Inflammatory macrophage (primary cell): ENCODE measurements around the gene TRAF6.
"Not testable (repeated sequence)": the region's sequence is repeated elsewhere in the genome, so short reads cannot be mapped to it uniquely, and the experiment has no call there.

Source experiments
- DNase-seq, 2 donors: peaks; one replicate each; pipeline ENCODE4 v3.0.0-alpha.2; 2020 to 2022
- total RNA-seq, 18 experiments: gene quantifications; one replicate each; lab custom pipeline; 2026; ENCODE audit warnings: mixed read lengths in 6 of 18, inconsistent platforms in 2 of 18; lab: John Stamatoyannopoulos, UW

Gene TRAF6, protein sequence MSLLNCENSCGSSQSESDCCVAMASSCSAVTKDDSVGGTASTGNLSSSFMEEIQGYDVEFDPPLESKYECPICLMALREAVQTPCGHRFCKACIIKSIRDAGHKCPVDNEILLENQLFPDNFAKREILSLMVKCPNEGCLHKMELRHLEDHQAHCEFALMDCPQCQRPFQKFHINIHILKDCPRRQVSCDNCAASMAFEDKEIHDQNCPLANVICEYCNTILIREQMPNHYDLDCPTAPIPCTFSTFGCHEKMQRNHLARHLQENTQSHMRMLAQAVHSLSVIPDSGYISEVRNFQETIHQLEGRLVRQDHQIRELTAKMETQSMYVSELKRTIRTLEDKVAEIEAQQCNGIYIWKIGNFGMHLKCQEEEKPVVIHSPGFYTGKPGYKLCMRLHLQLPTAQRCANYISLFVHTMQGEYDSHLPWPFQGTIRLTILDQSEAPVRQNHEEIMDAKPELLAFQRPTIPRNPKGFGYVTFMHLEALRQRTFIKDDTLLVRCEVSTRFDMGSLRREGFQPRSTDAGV
- 12.2 to 39.5 (median 25.9) reads per million in 18 experiments for total RNA-seq

DNA sequence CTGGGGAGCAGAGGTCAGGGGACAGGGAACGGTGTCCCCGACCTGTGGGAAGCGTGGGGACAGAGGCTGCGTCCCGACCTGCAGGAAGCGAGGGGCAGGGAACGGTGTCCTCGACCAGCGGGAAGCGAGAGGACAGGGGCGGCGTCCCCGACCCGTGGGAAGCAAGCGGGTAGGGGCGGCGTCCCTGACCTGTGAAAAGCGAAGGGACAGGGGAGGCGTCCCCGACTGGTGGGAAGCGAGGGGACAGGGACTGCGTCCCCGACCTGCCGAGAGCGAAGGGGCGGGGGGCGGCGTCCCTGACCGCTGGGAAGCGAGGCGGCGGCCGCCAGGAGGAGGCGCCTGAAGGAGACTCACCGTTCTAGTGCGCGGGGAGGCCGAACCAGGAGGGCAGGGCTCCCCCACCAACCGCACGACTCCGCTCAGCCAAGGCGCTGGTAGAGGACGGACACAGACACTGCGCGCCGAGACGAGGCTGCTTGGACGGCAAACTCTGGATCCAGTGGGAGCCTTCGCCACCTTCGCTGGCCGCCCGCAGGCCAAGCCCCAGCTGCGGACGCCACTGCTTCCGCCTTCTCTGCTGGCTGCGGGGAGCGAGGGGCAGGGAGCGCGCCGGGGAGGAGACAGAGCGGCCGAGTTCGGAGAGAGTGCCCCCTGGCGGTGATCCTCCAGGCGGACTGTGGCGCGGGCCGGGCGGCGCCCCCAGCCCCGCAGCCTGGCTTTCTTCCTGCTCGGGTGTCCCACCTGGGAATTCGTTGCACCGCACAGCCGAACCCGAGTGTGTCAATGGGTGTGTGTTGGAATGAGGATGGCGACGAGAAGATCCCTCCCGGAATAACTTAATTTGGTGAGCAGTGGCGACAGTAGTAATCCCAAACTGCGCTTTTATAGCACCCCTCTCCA is at the start of gene TRAF6:
Gene TRAF6, minus strand, starts transcription at position 579 of the 900 bp plus-strand sequence. CDS start 8,757 bp downstream, outside the sequence.
- peak; percentile 83 to 87 for DNase-seq

DNA sequence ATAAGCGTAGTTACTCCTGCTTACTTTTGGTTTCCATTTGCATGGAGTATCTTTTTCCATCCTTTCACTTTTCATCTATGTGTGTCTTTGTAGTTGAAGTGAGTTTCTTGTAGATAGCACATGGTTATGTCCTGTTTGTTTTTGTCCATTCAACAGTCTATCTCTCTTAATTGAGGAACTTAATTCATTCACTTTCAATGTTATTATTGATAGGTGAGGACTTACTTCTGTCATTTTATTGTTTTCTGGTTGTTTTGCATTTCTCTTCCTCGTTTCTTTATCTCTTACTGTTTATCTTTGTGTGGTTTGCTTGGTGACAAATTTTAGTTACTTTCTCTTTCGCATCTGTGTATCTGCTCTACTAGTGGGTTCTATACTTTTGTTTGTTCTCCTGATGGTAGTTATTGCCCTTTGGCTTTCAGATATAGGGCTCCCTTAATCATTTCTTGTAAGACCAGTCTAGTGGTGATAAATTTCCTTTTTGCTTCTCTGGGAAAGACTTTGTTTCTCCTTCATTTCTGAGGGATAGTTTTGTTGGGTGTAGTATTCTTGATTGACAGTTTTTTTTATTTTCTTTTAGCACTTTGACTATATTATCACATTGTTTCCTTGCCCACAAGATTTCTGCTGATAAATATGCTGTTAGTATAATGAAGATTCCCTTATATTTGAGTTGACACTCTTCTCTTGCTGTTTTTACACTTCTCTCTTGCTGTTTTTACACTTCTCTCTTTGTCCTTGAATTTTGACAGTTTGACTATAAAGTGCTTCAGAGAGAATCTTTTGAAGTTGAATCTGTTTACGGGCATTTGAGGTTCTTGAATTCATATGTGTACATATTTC is 48.7 kb upstream of the TRAF6 start:
- DNase-seq = no peak

DNA sequence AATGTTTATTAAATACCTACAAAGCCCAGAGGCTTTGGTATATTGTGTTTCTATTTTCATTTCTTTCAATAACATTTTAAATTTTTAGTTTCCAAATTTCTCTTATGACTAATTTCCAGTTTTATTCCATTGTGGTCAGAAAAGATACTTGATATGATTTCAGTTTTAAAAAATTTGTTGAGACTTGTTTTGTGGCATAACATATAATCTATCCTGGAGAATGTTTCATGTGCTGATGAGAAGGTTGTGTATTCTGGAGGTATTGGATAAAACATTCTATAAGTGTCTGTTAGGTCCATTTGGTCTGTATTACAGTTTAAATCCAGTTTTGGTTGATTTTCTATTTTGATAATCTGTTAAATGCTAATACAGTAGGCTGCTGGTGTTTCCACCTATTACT is 47.9 kb upstream of the TRAF6 start:
- no peak for DNase-seq

DNA sequence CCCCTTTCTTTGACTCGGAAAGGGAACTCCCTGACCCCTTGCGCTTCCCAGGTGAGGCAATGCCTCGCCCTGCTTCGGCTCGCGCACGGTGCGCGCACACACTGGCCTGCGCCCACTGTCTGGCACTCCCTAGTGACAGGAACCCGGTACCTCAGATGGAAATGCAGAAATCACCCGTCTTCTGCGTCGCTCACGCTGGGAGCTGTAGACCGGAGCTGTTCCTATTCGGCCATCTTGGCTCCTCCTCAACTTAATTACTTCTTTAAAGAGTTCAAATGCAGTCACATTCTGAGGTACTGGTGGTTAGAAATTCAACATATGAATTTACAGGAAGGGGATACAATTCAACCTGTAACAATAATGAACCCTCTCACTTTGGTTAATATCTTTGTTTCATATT is 47.3 kb upstream of the TRAF6 start:
- DNase-seq = not testable (repeated sequence)

DNA sequence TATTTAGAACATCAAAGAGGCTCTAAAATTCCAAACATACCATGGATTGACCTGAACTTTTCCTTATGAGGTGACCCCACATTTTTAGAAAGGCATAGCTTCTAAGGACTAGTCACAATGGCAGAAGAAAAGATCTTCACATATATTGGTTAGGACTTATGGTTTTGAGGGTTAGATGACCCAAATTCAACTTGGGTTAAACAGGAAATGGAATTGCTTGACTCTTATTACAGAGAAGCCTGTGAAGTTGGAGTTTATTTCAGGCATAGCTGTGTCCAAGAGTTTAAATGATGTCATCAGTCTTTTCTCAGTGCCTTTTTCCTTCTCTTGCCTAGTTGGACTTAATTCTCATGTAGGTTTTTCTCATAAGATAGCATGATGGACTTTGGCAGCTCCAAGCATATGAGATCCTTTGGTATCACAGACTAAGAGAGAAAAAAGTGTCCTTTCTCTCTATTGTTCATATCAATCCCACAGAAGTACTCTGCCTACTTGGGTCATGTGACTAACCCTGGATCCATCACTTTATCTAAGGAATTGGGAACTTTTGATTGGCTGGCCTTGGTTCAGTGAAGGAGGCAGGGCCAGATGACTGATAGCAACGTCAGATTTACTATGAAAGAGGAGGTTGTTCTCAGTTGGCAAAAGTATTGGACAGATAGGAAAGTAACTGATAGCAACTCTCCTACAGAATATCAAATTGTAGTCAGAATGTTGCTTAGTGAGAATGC is 40.5 kb upstream of the TRAF6 start:
- DNase-seq = no peak

DNA sequence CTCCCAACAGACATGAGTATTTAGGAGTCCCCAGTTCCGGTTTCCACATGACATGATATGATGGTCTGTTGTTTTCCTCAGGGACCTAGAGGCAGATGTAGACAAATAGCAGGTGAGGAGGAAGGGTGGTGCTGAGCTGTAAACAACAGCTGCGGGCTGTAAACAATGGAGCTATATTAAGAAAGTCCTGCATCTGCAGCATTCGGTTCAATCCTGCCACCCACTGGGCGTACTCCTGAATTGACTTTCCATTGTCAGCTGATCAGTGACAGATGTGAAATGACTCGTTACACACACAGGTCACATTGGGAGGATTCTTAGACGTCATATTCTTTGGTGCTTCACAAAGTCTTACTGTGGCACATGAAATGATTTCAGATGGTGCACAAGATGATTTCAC is 30.9 kb upstream of the TRAF6 start:
- DNase-seq = peak; percentile 76 to 81

DNA sequence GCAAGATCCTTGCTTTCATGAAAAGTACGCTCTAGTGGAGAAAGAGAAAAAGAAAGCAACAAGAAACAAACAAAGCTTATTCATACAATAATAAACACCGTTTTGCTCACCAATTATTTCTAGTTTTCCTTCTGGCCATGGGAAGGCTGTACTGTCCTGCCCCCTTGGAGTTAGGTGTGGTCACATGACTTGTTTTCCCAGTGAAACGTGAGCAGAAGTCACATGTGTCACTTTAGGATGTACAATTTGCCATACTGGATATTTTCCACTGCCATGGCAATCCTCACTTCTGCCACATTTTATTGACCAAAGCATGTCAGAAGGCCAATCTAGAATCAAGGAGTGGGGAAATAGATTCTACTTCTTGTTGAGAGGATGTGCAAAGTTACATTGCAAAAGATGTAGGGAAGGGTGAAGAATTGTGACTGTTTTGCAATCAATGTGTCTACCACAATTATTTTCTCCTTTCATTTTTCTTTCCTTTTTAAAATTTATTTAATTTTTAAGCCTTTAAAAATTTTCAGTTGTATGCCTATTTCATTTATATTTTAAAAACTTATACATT is 24.3 kb upstream of the TRAF6 start:
- peak; percentile 5 to 69 for DNase-seq

DNA sequence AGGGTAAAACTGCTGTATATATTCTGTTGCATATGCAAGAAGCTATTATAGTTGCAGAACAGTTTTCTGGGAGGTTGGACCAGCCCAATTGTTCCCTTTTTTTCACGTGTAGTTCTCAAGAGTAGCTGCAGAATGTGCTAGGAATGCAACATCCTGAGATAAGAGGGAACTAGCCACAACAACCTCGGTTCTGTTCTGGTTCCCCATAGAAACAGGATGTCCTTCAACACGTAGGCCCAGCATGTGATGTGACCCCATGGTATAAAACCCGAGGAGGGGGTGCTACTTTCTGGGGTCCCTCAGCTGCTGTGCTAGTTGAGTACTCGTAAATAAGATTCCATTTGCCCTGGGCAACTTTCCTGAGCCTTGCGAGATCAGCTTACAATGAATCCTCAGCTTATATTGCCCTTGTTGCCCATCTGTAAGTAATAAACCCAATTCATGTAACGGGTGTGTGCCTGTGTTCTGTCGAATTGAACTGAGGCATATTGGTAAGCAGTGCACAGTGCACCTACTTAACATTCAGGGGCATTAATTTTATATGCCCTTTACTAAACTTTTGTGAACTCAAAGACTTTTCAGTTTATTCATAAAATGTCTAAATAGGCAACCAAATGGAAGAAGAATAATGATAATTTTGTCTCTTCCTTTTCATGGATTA is 23.0 kb upstream of the TRAF6 start:
- DNase-seq = peak; percentile 83 to 85

DNA sequence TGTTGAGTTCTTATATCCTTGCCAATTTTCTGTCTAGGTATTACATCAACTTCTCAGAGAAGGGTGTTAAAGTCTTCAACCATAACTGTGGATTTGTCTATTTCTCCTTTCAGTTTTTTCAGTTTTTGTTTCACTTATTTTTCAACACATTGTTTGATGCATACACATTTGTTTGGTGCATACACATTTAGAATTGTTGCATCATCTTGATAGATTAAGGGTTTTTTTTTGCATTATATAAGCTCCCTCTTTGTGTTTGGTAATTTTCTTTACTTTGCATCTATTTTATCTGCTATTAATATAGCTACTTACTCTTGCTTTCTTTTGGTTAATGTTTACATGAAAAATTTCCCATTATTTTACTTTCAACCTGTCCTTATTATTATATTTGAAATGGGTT is 20.8 kb upstream of the TRAF6 start:
- no peak for DNase-seq

DNA sequence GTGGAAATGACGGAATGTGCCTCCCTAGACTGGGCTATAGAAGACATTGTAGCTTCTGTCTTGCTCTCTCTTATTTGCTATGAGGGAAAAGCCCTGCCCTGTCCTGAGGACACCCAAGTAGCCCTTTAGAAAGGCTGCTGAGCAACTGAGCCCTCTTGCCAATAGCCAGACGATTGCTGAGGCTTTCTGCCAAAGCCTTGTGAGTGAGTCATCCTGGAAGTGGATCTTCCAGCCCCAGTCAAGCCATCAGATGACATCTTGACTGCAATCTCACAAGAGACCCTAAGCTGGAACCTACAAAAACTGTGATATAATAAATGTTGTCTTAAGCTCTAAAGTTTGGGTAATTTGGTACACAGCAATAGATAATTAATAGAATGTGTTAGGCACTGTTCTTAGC is 3.9 kb upstream of the TRAF6 start:
- DNase-seq = no peak

DNA sequence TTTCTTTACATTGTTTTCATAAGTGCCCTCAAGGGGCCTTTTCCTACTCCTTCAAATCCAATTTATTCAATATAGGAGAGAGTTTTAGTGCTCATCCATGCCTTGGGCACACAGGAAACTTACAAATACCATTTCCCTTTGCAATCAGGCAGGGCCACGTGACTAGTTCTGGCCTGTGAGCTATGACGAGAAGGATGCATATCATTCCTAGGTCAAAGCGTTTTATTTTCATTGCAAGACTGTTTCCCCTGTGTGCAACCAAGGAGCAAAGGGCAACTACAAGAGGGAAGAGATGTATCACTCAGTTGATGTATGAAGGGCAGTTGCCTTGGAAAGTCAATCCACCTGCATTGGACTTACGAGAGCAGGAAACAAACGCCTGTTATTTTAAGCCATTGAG is 1.9 kb upstream of the TRAF6 start:
- no peak for DNase-seq

DNA sequence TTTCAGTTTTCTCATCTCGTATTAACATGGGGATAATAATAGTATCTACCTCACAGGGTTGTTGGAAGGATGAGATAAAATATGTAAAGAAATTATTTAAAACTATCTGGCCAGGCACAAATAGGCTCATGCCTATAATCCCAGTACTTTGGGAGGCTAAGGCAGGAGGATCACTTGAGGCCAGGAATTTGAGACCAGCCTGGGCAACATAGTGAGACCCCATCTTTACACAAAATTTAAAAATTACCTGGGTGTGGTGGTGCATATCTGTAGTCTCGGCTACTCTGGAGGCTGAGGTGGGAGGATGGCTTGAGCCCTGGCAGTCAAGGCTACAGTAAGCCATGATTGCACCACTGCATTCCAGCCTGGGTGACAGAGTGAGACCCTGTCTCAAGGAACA is 990 bp upstream of the TRAF6 start:
- DNase-seq = not testable (repeated sequence)

DNA sequence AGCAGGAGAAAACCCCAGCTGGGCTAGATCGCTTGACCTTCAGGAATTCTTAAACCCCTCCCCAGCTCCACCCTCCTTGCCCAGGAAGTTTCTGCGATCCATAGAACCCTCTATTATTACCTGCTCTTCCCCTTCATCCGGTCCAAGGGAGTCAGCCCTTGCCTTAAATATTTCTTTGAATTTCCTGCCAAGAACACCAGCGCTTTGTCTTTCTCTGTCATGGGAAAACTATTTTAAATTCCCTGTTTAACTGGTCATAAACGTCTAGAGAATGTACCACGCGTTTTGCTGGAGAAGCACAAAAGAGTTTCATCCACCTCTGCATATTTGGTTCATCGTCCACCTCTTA is 496 bp upstream of the TRAF6 start:
- no peak for DNase-seq

DNA sequence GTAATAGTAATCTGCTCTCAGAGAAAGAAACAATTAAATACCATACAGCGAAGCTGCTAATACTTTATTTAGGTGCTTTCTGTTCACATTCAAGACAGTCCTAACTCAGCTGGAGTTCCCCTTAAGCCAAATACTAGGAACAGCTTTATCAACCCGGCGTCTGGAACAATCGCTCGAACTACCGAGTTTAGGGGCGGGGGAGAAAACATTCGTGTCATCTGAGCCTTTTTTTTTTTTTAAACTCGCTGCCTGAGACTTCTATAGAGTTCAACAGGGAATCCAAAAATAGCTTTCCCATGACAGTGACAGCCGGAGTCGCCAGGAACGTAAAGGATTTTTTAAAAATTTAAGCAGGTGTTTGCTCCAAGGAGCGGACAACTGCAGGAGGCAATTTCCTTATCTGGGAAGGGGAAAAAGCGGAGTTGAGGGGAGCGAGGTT is 852 bp downstream of the TRAF6 start:
- DNase-seq = peak; percentile 21 to 49

DNA sequence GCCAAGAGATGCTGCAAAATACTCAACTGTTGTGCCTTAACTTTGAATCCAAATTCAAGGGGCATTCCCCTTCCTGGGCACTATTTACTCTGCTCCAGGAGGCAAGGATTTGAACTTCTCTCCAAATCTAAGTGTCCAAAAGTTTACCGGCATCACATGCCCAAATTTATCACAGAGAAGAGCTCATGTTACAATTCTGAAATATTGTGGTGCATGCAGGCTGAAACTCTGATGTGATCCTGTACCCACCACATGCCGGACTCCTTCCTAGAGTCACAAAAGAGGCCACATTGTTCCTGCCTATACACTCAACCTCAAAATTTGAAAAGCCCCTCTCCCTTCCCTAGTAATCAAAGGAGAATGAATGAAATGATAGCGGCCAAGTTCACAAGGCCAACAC is 1.3 kb downstream of the TRAF6 start:
- DNase-seq = no peak

DNA sequence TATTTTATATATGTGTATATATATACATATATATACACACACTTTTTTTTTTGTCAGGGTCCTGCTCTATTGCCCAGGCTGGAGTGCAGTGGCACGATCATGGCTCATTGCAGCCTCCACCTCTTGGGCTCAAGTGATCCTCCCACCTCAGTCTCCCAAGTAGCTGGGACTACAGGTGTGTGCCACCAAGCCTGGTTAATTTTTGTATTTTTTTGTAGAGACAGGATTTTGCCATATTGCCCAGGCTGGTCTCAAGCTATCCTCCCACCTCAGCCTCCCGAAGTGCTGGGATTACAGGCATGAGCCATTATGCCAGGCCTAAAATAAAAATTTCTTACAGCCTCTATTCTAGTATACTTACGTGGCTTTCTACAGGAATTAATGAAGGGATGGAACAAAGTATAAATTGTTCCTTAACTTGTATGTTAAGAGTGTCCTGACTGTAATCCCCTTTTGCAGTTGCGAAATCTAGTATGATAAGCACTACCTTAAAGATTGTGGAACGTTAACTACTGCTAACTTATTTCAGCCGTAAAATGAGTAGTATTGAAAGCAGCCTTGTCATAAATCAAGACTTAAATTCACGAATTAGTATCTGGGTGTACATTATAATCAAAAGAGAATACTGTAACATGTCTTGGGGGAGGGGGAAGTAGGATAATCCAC is 2.1 kb downstream of the TRAF6 start:
- DNase-seq = no peak

DNA sequence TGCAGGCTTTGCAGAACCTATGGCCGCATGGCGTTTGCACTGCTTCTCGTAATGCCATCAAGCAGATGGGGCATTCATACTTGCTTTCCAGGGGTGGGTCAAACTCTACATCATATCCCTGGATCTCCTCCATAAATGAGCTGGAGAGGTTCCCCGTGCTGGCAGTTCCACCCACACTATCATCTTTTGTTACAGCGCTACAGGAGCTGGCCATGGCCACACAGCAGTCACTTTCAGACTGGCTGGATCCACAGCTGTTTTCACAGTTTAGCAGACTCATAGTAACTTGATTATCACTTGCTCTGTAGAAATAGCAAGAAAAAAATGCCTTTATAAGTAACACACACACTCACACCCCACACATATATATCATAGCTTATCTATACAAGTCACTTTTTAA is 8.8 kb downstream of the TRAF6 start:
- peak in 1 of 2 donors; percentile 1 for DNase-seq

DNA sequence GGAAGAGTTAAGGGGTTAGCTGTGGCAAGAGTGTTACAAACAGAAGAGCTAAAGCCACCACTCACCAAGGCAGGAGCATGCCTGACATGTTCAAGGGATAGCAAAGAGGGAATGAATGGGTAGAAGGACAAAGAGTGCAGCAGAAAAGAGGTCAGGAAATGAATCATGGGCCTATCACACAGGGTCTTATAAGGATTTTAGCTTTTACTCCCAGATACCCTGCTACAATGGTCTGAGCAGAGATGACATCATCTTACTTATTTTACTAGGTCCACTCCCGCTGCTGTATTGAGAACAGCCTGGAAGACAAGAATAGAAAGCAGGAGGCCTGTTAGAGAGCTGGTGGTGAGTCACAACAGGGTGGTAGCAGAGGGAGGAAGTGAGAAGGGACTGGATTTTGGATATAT is 9.8 kb downstream of the TRAF6 start:
- peak; percentile 56 to 58 for DNase-seq

DNA sequence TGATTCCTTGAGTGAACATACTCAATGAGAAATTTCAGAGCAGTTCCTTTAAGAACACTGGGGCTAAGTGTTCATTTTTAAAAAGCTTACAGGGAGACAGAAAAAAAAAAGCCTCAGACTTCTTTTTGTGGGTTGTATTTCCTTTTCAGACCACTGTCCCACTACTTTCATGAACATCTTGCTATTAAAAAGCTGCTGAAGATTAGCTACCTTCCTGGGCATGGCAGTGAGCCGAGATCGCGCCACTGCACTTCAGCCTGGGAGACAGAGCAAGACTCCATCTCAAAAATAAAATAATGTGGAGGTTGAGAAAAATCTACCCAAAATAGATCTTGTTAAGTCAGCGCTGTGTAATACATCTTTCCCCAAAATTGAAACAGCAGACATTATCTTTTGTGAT is 10.8 kb downstream of the TRAF6 start:
- DNase-seq = no peak

DNA sequence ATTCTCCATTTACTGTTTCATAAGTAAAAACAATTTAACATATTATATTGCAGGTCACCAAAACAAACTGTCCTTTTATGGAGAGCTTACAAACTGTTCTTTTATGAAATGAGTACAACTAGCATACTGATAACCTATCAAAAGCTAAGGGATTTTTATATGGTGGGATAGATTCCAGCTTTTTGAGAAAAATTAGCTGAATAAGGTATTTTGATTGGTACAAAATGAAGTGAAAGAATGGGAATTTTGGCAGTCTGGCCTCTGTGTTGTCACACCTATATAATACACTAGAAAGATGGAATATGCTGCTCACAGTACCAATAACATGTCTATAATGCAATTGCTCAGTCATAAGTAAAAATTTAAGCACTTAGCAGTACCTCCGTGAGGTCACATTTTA is 11.4 kb downstream of the TRAF6 start:
- DNase-seq = no peak
